ENCODE results near the gene FRMD5.

DNA sequence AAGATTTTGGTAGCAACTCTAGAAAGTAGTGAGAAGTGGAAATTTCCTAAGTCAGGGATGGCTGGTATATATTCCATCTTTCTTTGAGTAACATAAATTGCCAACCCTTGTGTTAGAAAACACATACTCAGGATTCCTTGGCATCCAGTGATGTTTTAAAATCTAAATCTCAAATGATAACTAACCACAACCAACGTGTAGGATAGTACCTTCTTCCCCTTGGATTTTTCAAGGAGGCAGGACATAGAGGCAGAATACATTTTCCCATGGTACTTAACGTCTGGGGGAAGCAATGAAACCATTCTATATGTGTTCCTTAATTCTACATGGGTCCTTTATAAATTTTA, 274.8 kb downstream of the FRMD5 start:
- TF ChIP-seq CTCF (IDR thresholded peaks at IDR 0.05), result no peak
- TF ChIP-seq POLR2A (IDR thresholded peaks at IDR 0.05), result no peak
